CD4-positive, alpha-beta T cell treated with Interleukin-1 beta for 1 hour (primary cell): ENCODE measurements around the gene VWA8.

Experiments used
- DNase-seq, 2 donors: peaks; one replicate each; pipeline ENCODE4 v3.0.0-alpha.2; 2020 to 2022

VWA8 gene

GRCh38 chr13:41609828-41610227 is 351.1 kb downstream of the VWA8 start:
- no peak for DNase-seq

- no peak for DNase-seq
Observed at GRCh38 chr13:41608839-41609177, 352.1 kb downstream of the VWA8 start.

- no peak for DNase-seq
Observed at GRCh38 chr13:41608111-41608838, 352.6 kb downstream of the VWA8 start.

GRCh38 chr13:41606646-41607045 is 354.3 kb downstream of the VWA8 start:
- DNase-seq: no peak

- no peak for DNase-seq
Observed at GRCh38 chr13:41605319-41606285, 355.3 kb downstream of the VWA8 start.

GRCh38 chr13:41603917-41604316 is 357.0 kb downstream of the VWA8 start:
- no peak for DNase-seq

- no peak for DNase-seq
Observed at GRCh38 chr13:41601718-41602445, 359.0 kb downstream of the VWA8 start.

GRCh38 chr13:41599619-41600018 is 361.3 kb downstream of the VWA8 start:
- no peak for DNase-seq

- no peak for DNase-seq
Observed at GRCh38 chr13:41597348-41598041, 363.4 kb downstream of the VWA8 start.

- DNase-seq: no peak
Observed at GRCh38 chr13:41596190-41596589, 364.7 kb downstream of the VWA8 start.

GRCh38 chr13:41595298-41595697 is 365.6 kb downstream of the VWA8 start:
- no peak for DNase-seq

- DNase-seq: no peak
Observed at GRCh38 chr13:41590643-41591042, 370.3 kb downstream of the VWA8 start.

GRCh38 chr13:41590122-41590521 is 370.8 kb downstream of the VWA8 start:
- no peak for DNase-seq

GRCh38 chr13:41589434-41589833 is 371.5 kb downstream of the VWA8 start:
- no peak for DNase-seq

- peak in 1 of 2 donors; percentile 60 for DNase-seq
Observed at GRCh38 chr13:41588899-41589298, 372.0 kb downstream of the VWA8 start.

GRCh38 chr13:41588448-41588847 is 372.5 kb downstream of the VWA8 start:
- DNase-seq: no peak

GRCh38 chr13:41587490-41587889 is 373.4 kb downstream of the VWA8 start:
- DNase-seq: peak; percentile 30 to 36

- DNase-seq: no peak
Observed at GRCh38 chr13:41586216-41586615, 374.7 kb downstream of the VWA8 start.

- DNase-seq: no peak
Observed at GRCh38 chr13:41582027-41582463, 378.9 kb downstream of the VWA8 start.

- DNase-seq: no peak
Observed at GRCh38 chr13:41580345-41580744, 380.6 kb downstream of the VWA8 start.

- DNase-seq: no peak
Observed at GRCh38 chr13:41579881-41580280, 381.0 kb downstream of the VWA8 start.

GRCh38 chr13:41579168-41579567 is 381.7 kb downstream of the VWA8 start:
- DNase-seq: no peak

GRCh38 chr13:41578371-41578770 is 382.5 kb downstream of the VWA8 start:
- DNase-seq: no peak
